ENCODE data around the gene MYO19. TPM values are rescaled to one million over a fixed set of nuclear protein-coding genes. Genes with fewer than 3 reads are reported as not detected.

MYO19 gene
- total RNA-seq, 2 donors from 2014 or later: 43.9 to 66.7 TPM

GRCh38 chr17:36505171-36505570 is 29.5 kb downstream of the MYO19 start:
- Histone ChIP-seq H3K27me3 (replicated peaks; ENCODE audit: insufficient read depth) (no peaks in the 10 kb centered on the region), H3K36me3 (peaks cover 44% of the 10 kb centered on the region), H3K4me1 (ENCODE audit: control insufficient read depth in 1 of 2, low read depth in 2 of 2) (no peaks in the 10 kb centered on the region), H3K4me3 (no peak overlapping the region), H3K9me3 (no peaks in the 10 kb centered on the region), H3K27ac (no peak overlapping the region)
- no peak for TF ChIP-seq CTCF (IDR thresholded peaks at IDR 0.05)
- DNase-seq (ENCODE audit: low spot score) (no peak), ATAC-seq (ENCODE audit: insufficient number of reproducible peaks, low FRiP score, low read depth) (no peak)

DNA sequence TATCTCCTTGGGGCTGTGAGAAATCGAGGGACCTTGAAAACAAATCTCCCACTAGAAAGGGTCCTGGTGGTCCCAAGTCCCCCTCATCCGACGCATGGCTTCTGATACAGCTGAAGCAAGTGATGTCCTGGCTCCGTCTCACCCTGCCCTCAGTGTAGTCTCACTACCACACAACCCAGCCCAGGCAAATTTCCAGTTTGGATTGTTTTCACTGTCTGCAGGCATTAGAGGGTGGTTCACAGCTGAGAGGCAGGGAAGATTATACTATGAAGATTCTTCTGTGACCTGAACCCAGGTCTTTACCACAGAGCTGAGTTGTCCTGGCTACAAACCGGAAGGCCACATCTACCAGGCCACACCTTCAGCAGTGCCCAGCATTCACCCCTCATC is 30.5 kb downstream of the MYO19 start:
- Histone ChIP-seq H3K27me3 (replicated peaks; ENCODE audit: insufficient read depth) (no peaks in the 10 kb centered on the region), H3K9me3 (no peaks in the 10 kb centered on the region), H3K27ac (no peak overlapping the region), H3K36me3 (peaks cover 37% of the 10 kb centered on the region), H3K4me3 (no peak overlapping the region), H3K4me1 (ENCODE audit: control insufficient read depth in 1 of 2, low read depth in 2 of 2) (no peaks in the 10 kb centered on the region)
- no peak for TF ChIP-seq CTCF (IDR thresholded peaks at IDR 0.05)
- no peak for ATAC-seq (ENCODE audit: insufficient number of reproducible peaks, low FRiP score, low read depth)
- no peak for DNase-seq (ENCODE audit: low spot score)

- no peaks in the 10 kb centered on the region for H3K9me3 ChIP-seq
- TF ChIP-seq CTCF (IDR thresholded peaks at IDR 0.05): no peak
- DNase-seq (ENCODE audit: low spot score) (no peak), ATAC-seq (ENCODE audit: insufficient number of reproducible peaks, low FRiP score, low read depth) (no peak)
- no peaks in the 10 kb centered on the region for H3K27me3 ChIP-seq (replicated peaks; ENCODE audit: insufficient read depth)
- H3K4me3 ChIP-seq: no peak overlapping the region
- H3K36me3 ChIP-seq: peaks cover 33% of the 10 kb centered on the region
- no peak overlapping the region for H3K27ac ChIP-seq
- no peaks in the 10 kb centered on the region for H3K4me1 ChIP-seq (ENCODE audit: control insufficient read depth in 1 of 2, low read depth in 2 of 2)
These were observed 31.1 kb downstream of the MYO19 start for GRCh38 chr17:36503456-36504155.

GRCh38 chr17:36501963-36502362 is 32.7 kb downstream of the MYO19 start:
- ATAC-seq (ENCODE audit: insufficient number of reproducible peaks, low FRiP score, low read depth) (no peak), DNase-seq (ENCODE audit: low spot score) (no peak)
- no peaks in the 10 kb centered on the region for H3K27me3 ChIP-seq (replicated peaks; ENCODE audit: insufficient read depth)
- H3K36me3 ChIP-seq: peaks cover 37% of the 10 kb centered on the region
- H3K27ac ChIP-seq: no peak overlapping the region
- no peak overlapping the region for H3K4me3 ChIP-seq
- no peak for TF ChIP-seq CTCF (IDR thresholded peaks at IDR 0.05)
- H3K4me1 ChIP-seq (ENCODE audit: control insufficient read depth in 1 of 2, low read depth in 2 of 2): no peaks in the 10 kb centered on the region
- H3K9me3 ChIP-seq: no peaks in the 10 kb centered on the region

- no peaks in the 10 kb centered on the region for H3K27me3 ChIP-seq (replicated peaks; ENCODE audit: insufficient read depth)
- H3K27ac ChIP-seq: no peak overlapping the region
- no peaks in the 10 kb centered on the region for H3K9me3 ChIP-seq
- no peak overlapping the region for H3K4me3 ChIP-seq
- ATAC-seq (ENCODE audit: insufficient number of reproducible peaks, low FRiP score, low read depth): no peak
- TF ChIP-seq CTCF (IDR thresholded peaks at IDR 0.05): no peak
- DNase-seq (ENCODE audit: low spot score): no peak
- no peaks in the 10 kb centered on the region for H3K4me1 ChIP-seq (ENCODE audit: control insufficient read depth in 1 of 2, low read depth in 2 of 2)
- H3K36me3 ChIP-seq: peaks cover 37% of the 10 kb centered on the region
These were observed 33.3 kb downstream of the MYO19 start for GRCh38 chr17:36501351-36501750.
